Sigmoid colon (tissue), 7 donors: ENCODE data around the gene DHH. TPM values are rescaled to one million over a fixed set of nuclear protein-coding genes. Genes with fewer than 3 reads are reported as not detected.
"Not testable (repeated sequence)": the region's sequence is repeated elsewhere in the genome, so short reads cannot be mapped to it uniquely, and the experiment has no call there.

Experiments
- DNase-seq: peaks from one replicate; pipeline ENCODE4 v3.0.0-alpha.2; 2019
- H3K27ac ChIP-seq, 4 donors: fragments of 200-600 bp; sonication (generic); one replicate each; pipeline ENCODE4 v1.5.1; 2016 to 2019; ENCODE audit warnings: mild to moderate bottlenecking in 1 of 4
- H3K27me3 ChIP-seq, 3 donors: fragments of 200-600 bp; sonication (generic); one replicate each; pipeline ENCODE4 v1.5.1; 2019; ENCODE audit warnings: mild to moderate bottlenecking in 1 of 3
- H3K36me3 ChIP-seq, 4 donors: fragments of 200-600 bp; sonication (generic); one replicate each; pipeline ENCODE4 v1.5.1; 2016 to 2019
- H3K4me1 ChIP-seq, 4 donors: fragments of 200-600 bp; sonication (generic); one replicate each; pipeline ENCODE4 v1.5.1; 2017 to 2019
- H3K4me3 ChIP-seq, 4 donors: fragments of 200-600 bp; sonication (generic); one replicate each; pipeline ENCODE4 v1.5.1; 2017 to 2019; ENCODE audit warnings: mild to moderate bottlenecking in 2 of 4, moderate library complexity in 1 of 4
- H3K9me3 ChIP-seq, 4 donors: fragments of 200-600 bp in 3 of 4; sonication (generic) in 3 of 4; one replicate each; pipeline versions ENCODE4 v1.5.1 to v1.6.1; 2013 to 2019
- EP300 ChIP-seq, 4 donors: sonication (generic); formaldehyde crosslinking; IDR thresholded peaks; one replicate each; pipeline ENCODE4 v1.6.1; 2017; ENCODE audit warnings: antibody characterized with exemption in 4 of 4
- POLR2A ChIP-seq, 2 donors: fragments of 450-650 bp; IDR thresholded peaks; one replicate each; pipeline ENCODE4 v1.6.1; 2016; ENCODE audit warnings: antibody characterized with exemption in 2 of 2, mild to moderate bottlenecking in 2 of 2, moderate library complexity in 2 of 2
- POLR2AphosphoS5 ChIP-seq, 4 donors: sonication (generic); formaldehyde crosslinking; IDR thresholded peaks; one replicate each; pipeline ENCODE4 v1.6.1; 2017; ENCODE audit warnings: antibody characterized with exemption in 4 of 4
- WGBS, 2 donors: extraction: QIAGEN DNeasy Blood & Tissue Kit; methylation state at CpG; one replicate each; pipeline ENCODE4 v1.1.7; 2013; 5-methylcytosine and 5-hydroxymethylcytosine counted together
- intact Hi-C: fragments of 100-400 bp; cut with DNase I; formaldehyde crosslinking; loops from one replicate; pipeline ENCODE4 v1.15.1; 2023
- polyA plus RNA-seq, 3 donors: library from polyadenylated mRNA; stranded (reverse); fragments of 200-250 nt; gene quantifications; one replicate each; pipeline ENCODE4 v1.2.3, GENCODE V29; 2013
- total RNA-seq, 4 donors: library from RNA; depleted of rRNA; stranded (reverse); fragments of >200 nt; gene quantifications; one replicate each; pipeline ENCODE4 v1.1.0, GENCODE V29; 2016
- TF ChIP-seq, protein P1 (sequence below), 4 experiments: fragments of 450-650 bp in 3 of 4; fragments of 200-600 bp in 1 of 4; IDR thresholded peaks; one replicate each; pipeline ENCODE4 v1.5.1; 2016 to 2019; ENCODE audit warnings: antibody characterized with exemption in 4 of 4, mild to moderate bottlenecking in 3 of 4, moderate library complexity in 2 of 4
- donor health status: healthy with polysubstance abuse.
- donor health status: Bipolar disorder and iron deficiency.
- donor health status: healthy.

Gene DHH
- total RNA-seq = under 1 TPM in 2 of 4 donors, not detected in 2; 0.14 to 0.83 TPM
- polyA plus RNA-seq = under 1 TPM in 1 of 3 donors, not detected in 2; 0.63 TPM

DNA sequence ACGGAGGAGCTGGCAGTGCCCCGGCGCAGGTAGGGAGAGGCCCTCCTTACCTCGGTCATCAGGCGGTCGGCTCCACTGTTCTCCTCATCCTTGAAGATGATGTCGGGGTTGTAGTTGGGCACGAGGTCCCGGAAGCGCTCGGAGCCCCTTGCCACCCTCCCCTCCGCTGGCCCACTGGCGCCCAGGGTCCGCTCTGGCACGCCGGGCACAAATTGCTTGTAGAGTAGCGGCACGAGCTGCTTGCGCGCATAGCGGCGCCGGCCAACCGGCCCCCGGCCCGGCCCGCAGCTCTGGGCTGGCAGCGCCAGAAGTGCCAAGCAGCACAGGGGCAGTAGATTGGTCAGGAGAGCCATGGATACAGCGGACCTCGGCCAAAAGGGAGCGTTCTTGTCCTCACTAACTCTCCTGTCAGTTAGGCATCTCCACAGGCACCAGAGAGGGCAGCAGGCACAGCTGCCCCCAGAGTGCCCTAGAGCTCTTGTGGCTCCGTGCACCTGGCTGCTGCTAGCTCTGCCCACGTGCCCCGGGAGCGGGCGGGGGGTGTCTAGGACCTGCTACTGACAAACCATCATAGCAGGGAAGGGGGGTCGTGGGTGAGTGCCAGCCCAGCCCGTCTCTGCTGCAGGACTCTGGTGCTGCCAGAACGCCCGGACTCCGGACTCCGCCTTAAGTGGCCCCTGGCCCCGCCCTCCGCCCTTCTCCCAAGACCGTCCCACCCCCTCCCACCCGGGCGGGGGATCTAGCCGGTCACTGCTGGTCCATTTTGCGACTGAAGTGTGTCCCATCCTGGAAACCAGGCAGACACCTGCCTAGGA is at the start of gene DHH:
Gene DHH, minus strand, starts transcription at position 642 of the 815 bp plus-strand sequence. Its CDS starts 289 bp downstream, at position 353.
- H3K27ac ChIP-seq = peak within 1 kb of the TSS in 1 of 4 donors; percentile 2
- TF ChIP-seq, protein P1, sequence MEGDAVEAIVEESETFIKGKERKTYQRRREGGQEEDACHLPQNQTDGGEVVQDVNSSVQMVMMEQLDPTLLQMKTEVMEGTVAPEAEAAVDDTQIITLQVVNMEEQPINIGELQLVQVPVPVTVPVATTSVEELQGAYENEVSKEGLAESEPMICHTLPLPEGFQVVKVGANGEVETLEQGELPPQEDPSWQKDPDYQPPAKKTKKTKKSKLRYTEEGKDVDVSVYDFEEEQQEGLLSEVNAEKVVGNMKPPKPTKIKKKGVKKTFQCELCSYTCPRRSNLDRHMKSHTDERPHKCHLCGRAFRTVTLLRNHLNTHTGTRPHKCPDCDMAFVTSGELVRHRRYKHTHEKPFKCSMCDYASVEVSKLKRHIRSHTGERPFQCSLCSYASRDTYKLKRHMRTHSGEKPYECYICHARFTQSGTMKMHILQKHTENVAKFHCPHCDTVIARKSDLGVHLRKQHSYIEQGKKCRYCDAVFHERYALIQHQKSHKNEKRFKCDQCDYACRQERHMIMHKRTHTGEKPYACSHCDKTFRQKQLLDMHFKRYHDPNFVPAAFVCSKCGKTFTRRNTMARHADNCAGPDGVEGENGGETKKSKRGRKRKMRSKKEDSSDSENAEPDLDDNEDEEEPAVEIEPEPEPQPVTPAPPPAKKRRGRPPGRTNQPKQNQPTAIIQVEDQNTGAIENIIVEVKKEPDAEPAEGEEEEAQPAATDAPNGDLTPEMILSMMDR (IDR thresholded peaks at IDR 0.05) = no peak
- TF ChIP-seq POLR2A (IDR thresholded peaks at IDR 0.05) (no peak), POLR2AphosphoS5 (IDR thresholded peaks at IDR 0.05) (peak in 2 of 4 donors; percentile 19 to 43)
- peaks cover 0 to 50% (median 46%) of the 10 kb centered on the region in 4 donors for H3K4me1 ChIP-seq
- no peaks in the 10 kb centered on the region for H3K9me3 ChIP-seq
- 1 to 4% methylated on average over 49 of the region's 49 CpGs for WGBS, 2 donors
- peaks cover 0 to 36% (median 21%) of the 10 kb centered on the region in 4 donors for H3K36me3 ChIP-seq
- intact Hi-C loops = no loop called here
- DNase-seq = no peak
- peak within 1 kb of the TSS in 3 of 4 donors; percentile 15 to 34 (median 29) for H3K4me3 ChIP-seq
- peaks cover 48 to 57% (median 52%) of the 10 kb centered on the region in 3 donors for H3K27me3 ChIP-seq

DNA sequence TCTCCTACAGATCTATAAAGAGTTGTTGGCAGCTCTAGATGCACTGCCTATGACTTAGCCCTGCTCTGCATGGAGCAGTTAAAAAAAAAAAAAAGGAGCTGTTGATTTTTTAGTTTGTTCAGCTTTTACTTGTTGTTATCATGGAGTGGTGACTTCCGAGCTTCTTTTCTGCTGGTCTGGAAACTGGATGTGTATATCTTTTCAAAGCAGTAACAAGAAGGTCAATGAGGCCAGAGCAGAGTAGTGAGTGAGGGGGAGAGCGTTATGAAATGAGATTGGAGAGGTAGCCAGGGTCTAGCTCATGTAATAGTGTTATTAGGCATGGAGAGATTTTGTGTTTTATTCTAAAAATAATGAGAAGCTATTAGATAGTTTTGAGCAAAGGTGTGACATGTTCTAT is 49.8 kb upstream of the DHH start:
- intact Hi-C loops = no loop called here
- 90 to 93% methylated on average over 2 of the region's 2 CpGs for WGBS, 2 donors
- Histone ChIP-seq H3K36me3 (no peaks in the 10 kb centered on the region), H3K9me3 (no peaks in the 10 kb centered on the region), H3K27ac (no peak overlapping the region), H3K27me3 (no peaks in the 10 kb centered on the region), H3K4me3 (no peak overlapping the region), H3K4me1 (no peaks in the 10 kb centered on the region)
- DNase-seq = no peak
- no peak for TF ChIP-seq EP300 (IDR thresholded peaks at IDR 0.05)

DNA sequence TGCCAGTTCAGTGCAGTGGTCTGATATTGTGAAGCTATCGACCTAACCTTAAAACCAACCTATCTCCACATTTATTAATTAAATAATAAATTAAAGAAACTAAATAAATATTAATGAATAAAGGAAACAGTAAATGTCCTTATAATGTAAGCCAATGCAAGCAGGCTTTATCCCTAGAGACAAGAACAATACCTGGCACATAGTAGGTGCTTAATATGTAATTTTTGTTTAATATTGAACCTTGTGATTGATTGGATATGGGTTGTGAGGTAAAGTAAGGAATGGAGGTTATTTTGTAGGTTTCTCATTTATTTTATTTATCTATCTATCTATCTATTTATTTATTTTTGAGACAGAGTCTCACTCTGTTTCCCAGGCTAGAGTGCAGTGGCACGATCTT is 44.4 kb upstream of the DHH start:
- no peaks in the 10 kb centered on the region for H3K4me1 ChIP-seq
- no peaks in the 10 kb centered on the region for H3K27me3 ChIP-seq
- H3K9me3 ChIP-seq = no peaks in the 10 kb centered on the region
- intact Hi-C loops = no loop called here
- TF ChIP-seq POLR2AphosphoS5 (IDR thresholded peaks at IDR 0.05) = no peak
- TF ChIP-seq EP300 (IDR thresholded peaks at IDR 0.05) = no peak
- no peak for TF ChIP-seq POLR2A (IDR thresholded peaks at IDR 0.05)
- TF ChIP-seq, protein P1 (IDR thresholded peaks at IDR 0.05) = no peak
- 96 to 98% methylated on average over 2 of the region's 2 CpGs for WGBS, 2 donors
- no peak for DNase-seq
- H3K4me3 ChIP-seq = no peak overlapping the region
- no peaks in the 10 kb centered on the region for H3K36me3 ChIP-seq
- no peak overlapping the region for H3K27ac ChIP-seq

DNA sequence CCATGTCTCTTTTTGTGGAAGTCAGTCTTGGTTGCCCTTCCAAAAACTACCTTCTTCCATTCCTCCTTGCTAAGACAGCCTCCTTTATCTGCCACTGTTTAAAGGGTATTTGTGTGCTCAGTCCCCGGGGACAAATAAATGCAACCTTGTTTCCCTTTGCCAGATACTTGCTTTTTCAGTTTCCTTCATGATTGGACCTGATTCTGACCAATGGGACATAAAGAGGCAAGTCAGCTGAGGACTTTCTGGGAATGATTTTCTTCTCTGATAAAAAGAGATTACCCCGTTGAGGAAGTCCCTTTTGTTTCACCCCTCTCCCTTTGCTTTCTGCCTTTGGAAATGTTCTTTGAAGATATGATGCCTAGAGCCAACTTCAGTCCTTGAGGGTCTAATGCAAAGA is 44.0 kb upstream of the DHH start:
- no peaks in the 10 kb centered on the region for H3K9me3 ChIP-seq
- intact Hi-C loops = no loop called here
- no peak overlapping the region for H3K27ac ChIP-seq
- H3K36me3 ChIP-seq = no peaks in the 10 kb centered on the region
- H3K27me3 ChIP-seq = no peaks in the 10 kb centered on the region
- TF ChIP-seq EP300 (IDR thresholded peaks at IDR 0.05) = no peak
- TF ChIP-seq POLR2AphosphoS5 (IDR thresholded peaks at IDR 0.05) = no peak
- TF ChIP-seq, protein P1 (IDR thresholded peaks at IDR 0.05) = no peak
- TF ChIP-seq POLR2A (IDR thresholded peaks at IDR 0.05) = no peak
- WGBS, 2 donors = 64 to 65% methylated on average over 2 of the region's 2 CpGs
- DNase-seq = no peak
- H3K4me1 ChIP-seq = no peaks in the 10 kb centered on the region
- H3K4me3 ChIP-seq = no peak overlapping the region

DNA sequence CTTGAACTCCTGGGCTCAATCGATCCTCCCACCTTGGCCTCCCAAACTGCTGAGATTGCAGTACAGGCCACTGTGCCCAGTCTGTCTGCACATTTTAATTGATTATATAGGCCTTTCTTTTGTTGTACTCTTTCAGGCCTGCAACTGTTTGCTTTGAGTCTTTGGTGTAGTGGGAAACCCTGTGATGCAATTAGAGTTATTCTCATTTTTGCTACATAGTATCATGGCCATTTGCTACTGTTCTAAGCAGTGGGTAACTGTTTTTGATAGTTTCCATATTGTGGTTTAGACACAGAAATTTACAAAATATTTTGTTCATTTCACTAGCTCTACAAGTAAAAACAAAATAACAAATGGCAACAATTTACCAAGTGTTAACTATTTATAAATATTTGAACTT is 42.9 kb upstream of the DHH start:
- Histone ChIP-seq H3K27me3 (no peaks in the 10 kb centered on the region), H3K9me3 (no peaks in the 10 kb centered on the region), H3K36me3 (no peaks in the 10 kb centered on the region), H3K4me1 (peaks cover 0 to 7% (median 3%) of the 10 kb centered on the region in 4 donors), H3K27ac (no peak overlapping the region), H3K4me3 (no peak overlapping the region)
- WGBS, 2 donors = 97 to 98% methylated on average over 1 of the region's 1 CpG
- no peak for DNase-seq
- TF ChIP-seq, protein P1 (IDR thresholded peaks at IDR 0.05) = no peak
- TF ChIP-seq POLR2AphosphoS5 (IDR thresholded peaks at IDR 0.05) = no peak
- TF ChIP-seq POLR2A (IDR thresholded peaks at IDR 0.05) = no peak
- no peak for TF ChIP-seq EP300 (IDR thresholded peaks at IDR 0.05)
- intact Hi-C loops = no loop called here

DNA sequence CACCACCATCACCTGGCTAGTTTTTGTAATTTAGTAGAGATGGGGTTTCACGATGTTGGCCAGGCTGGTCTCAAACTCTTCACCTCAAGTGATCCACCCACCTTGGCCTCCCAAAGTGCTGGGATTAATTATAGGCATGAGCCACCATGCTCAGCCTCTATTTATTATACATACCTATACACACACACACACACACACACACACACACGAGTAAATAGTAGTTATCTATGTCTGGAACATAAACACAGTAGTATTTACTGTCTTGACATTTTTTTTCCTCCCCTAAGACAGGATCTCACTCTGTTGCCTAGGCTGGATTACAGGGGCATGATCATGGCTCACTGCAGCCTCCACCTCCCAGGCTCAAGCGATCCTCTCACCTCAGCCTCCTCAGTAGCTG is 42.4 kb upstream of the DHH start:
- DNase-seq, H3K27me3 ChIP-seq, H3K4me3 ChIP-seq, H3K36me3 ChIP-seq, H3K9me3 ChIP-seq, H3K27ac ChIP-seq, intact Hi-C loops: not testable (repeated sequence)
- WGBS, 2 donors = 82 to 89% methylated on average over 3 of the region's 3 CpGs
- H3K4me1 ChIP-seq = peaks cover 0 to 11% (median 8%) of the 10 kb centered on the region in 4 donors
